GM19193 (cell line): ENCODE results near the gene NAIF1.

ENCODE experiments used
- POLR2A ChIP-seq: IDR thresholded peaks from 4 replicates; pipeline ENCODE4 v1.6.1; 2011; ENCODE audit not compliant: insufficient read depth, insufficient read length; ENCODE audit errors: extremely low read depth

NAIF1 gene

GRCh38 chr9:128026255-128026772 is 40.8 kb downstream of the NAIF1 start:
- TF ChIP-seq POLR2A: peak; percentile 34

GRCh38 chr9:128025736-128026135 is 41.4 kb downstream of the NAIF1 start:
- TF ChIP-seq POLR2A: no peak

GRCh38 chr9:128024761-128025308 is 42.3 kb downstream of the NAIF1 start:
- TF ChIP-seq POLR2A: no peak

- no peak for TF ChIP-seq POLR2A
Observed at GRCh38 chr9:128022886-128023285, 44.2 kb downstream of the NAIF1 start.

- TF ChIP-seq POLR2A: no peak
Observed at GRCh38 chr9:128021098-128021497, 46.0 kb downstream of the NAIF1 start.

- TF ChIP-seq POLR2A: no peak
Observed at GRCh38 chr9:128020692-128021091, 46.4 kb downstream of the NAIF1 start.

GRCh38 chr9:128015696-128016095 is 51.4 kb downstream of the NAIF1 start:
- TF ChIP-seq POLR2A: no peak
